Caco-2 (cell line): ENCODE data around the gene TSPAN15. TPM values are rescaled to one million over a fixed set of nuclear protein-coding genes. Genes with fewer than 3 reads are reported as not detected.

Source experiments
- BruUV-seq: library from RNA; stranded (reverse); fragments of 400-500 nt; replicated peaks from 2 replicates; lab custom pipeline; 2021; lab: Mats Ljungman, UMichigan
- CTCF ChIA-PET: fragments of 300-600 bp; sonication (Branson Sonifier 250); formaldehyde crosslinking; loops from one replicate; lab custom pipeline; 2022; ENCODE audit warnings: antibody characterized with exemption; lab: Charles Lee
- POLR2A ChIA-PET: fragments of 300-600 bp; sonication (Branson Sonifier 250); formaldehyde crosslinking; loops from one replicate; lab custom pipeline; 2022; ENCODE audit warnings: antibody characterized with exemption; lab: Charles Lee
- DNase-seq, 2 experiments: peaks; one replicate each; pipeline versions ENCODE4 v3.0.0 to v3.0.0-alpha.2; 2020 to 2022
- H3K27me3 ChIP-seq: replicated peaks from 2 replicates; pipeline ENCODE4 v1.6.0; 2011; ENCODE audit warnings: low read length; ENCODE audit not compliant: control insufficient read depth, insufficient read depth
- H3K36me3 ChIP-seq: 2 replicates; pipeline ENCODE4 v1.5.1; 2011; ENCODE audit warnings: low read length; ENCODE audit not compliant: control insufficient read depth, insufficient read depth
- H3K4me1 ChIP-seq: fragments of 250-450 bp; sonication (Bioruptor Pico); 2 replicates; pipeline ENCODE4 v1.5.1; 2020; ENCODE audit warnings: mild to moderate bottlenecking
- H3K4me3 ChIP-seq: 2 replicates; pipeline ENCODE4 v1.5.1; 2011; ENCODE audit warnings: low read depth, mild to moderate bottlenecking, control low read depth, low read length
- H3K9me3 ChIP-seq: fragments of 250-450 bp; sonication (Bioruptor Pico); 2 replicates; pipeline ENCODE4 v1.5.1; 2020; ENCODE audit warnings: mild to moderate bottlenecking, moderate library complexity
- H3K27ac Mint-ChIP-seq: one replicate; pipeline ENCODE4 v1.8.0; 2022; ENCODE audit warnings: mixed read lengths; ENCODE audit not compliant: unreplicated experiment
- H3K27me3 Mint-ChIP-seq: one replicate; pipeline ENCODE4 v1.8.0; 2022; ENCODE audit warnings: mixed read lengths; ENCODE audit not compliant: insufficient read depth, unreplicated experiment
- H3K36me3 Mint-ChIP-seq: one replicate; pipeline ENCODE4 v1.8.0; 2022; ENCODE audit warnings: mild to moderate bottlenecking, mixed read lengths; ENCODE audit not compliant: insufficient read depth, unreplicated experiment
- H3K4me1 Mint-ChIP-seq: one replicate; pipeline ENCODE4 v1.8.0; 2022; ENCODE audit warnings: low read depth, mixed read lengths; ENCODE audit not compliant: unreplicated experiment
- H3K4me3 Mint-ChIP-seq: one replicate; pipeline ENCODE4 v1.8.0; 2022; ENCODE audit warnings: mild to moderate bottlenecking, moderate library complexity, mixed read lengths; ENCODE audit not compliant: unreplicated experiment
- H3K9me3 Mint-ChIP-seq: one replicate; pipeline ENCODE4 v1.8.0; 2022; ENCODE audit warnings: mixed read lengths; ENCODE audit not compliant: unreplicated experiment
- CTCF ChIP-seq, 2 experiments: fragments of 200-600 bp in 1 of 2; IDR thresholded peaks; 1 replicate in 1 of 2; 2 replicates in 1 of 2; pipeline versions ENCODE4 v1.5.1 to v1.8.0; 2011 to 2022; ENCODE audit warnings: antibody characterized with exemption in 1 of 2, control low read depth in 1 of 2, inconsistent platforms in 1 of 2, low read depth in 1 of 2, low read length in 1 of 2, mild to moderate bottlenecking in 1 of 2, moderate library complexity in 1 of 2; ENCODE audit not compliant: insufficient read depth in 1 of 2, severe bottlenecking in 1 of 2, unreplicated experiment in 1 of 2
- intact Hi-C: fragments of 100-400 bp; cut with micrococcal nuclease; formaldehyde crosslinking; loops from one replicate; pipeline ENCODE4 v1.10.0; 2022; ENCODE audit not compliant: unreplicated experiment
- total RNA-seq: library from RNA; stranded (reverse); gene quantifications from 2 replicates; pipeline ENCODE4 v1.2.3, GENCODE V29; 2022

The TSPAN15 gene
- total RNA-seq, 1 experiment from 2014 or later, result 86.5 TPM

- ChIA-PET CTCF (interaction anchor here (0.8 to 1.0 kb wide), 2 partner anchors 26 to 142 kb away, joined by 3 read pairs; no protein-coding TSS in a partner anchor), POLR2A (no interaction called here)
- no peak overlapping the region for H3K4me3 Mint-ChIP-seq
- peaks cover 8% of the 10 kb centered on the region for H3K4me1 Mint-ChIP-seq
- H3K27me3 Mint-ChIP-seq, result no peaks in the 10 kb centered on the region
- Histone ChIP-seq H3K9me3 (no peaks in the 10 kb centered on the region), H3K36me3 (no peaks in the 10 kb centered on the region), H3K27me3 (no peaks in the 10 kb centered on the region), H3K4me1 (no peaks in the 10 kb centered on the region), H3K4me3 (no peak overlapping the region)
- BruUV-seq, result no TSS peak
- TF ChIP-seq CTCF (IDR thresholded peaks at IDR 0.05; ENCODE audit: insufficient read depth in 1 of 2, low read depth in 1 of 2, low read length in 1 of 2, severe bottlenecking in 1 of 2, unreplicated experiment in 1 of 2), result no peak
- H3K9me3 Mint-ChIP-seq, result no peaks in the 10 kb centered on the region
- intact Hi-C loops, result no loop called here
- peak in 1 of 2 experiments; percentile 38 for DNase-seq
- H3K36me3 Mint-ChIP-seq, result no peaks in the 10 kb centered on the region
- peak overlapping the region; percentile 33 for H3K27ac Mint-ChIP-seq
Measured at GRCh38 chr10:69494626-69495558, 43.6 kb downstream of the TSPAN15 start.

- Mint-ChIP-seq H3K27me3 (no peaks in the 10 kb centered on the region), H3K4me3 (no peak overlapping the region), H3K4me1 (peaks cover 12% of the 10 kb centered on the region), H3K27ac (no peak overlapping the region), H3K9me3 (no peaks in the 10 kb centered on the region), H3K36me3 (no peaks in the 10 kb centered on the region)
- TF ChIP-seq CTCF (IDR thresholded peaks at IDR 0.05; ENCODE audit: insufficient read depth in 1 of 2, low read depth in 1 of 2, low read length in 1 of 2, severe bottlenecking in 1 of 2, unreplicated experiment in 1 of 2), result no peak
- Histone ChIP-seq H3K9me3 (no peaks in the 10 kb centered on the region), H3K4me3 (no peak overlapping the region), H3K27me3 (no peaks in the 10 kb centered on the region), H3K36me3 (no peaks in the 10 kb centered on the region), H3K4me1 (no peaks in the 10 kb centered on the region)
- peak in 1 of 2 experiments; percentile 25 for DNase-seq
- CTCF ChIA-PET, result no interaction called here
- POLR2A ChIA-PET, result no interaction called here
- BruUV-seq, result no TSS peak
- intact Hi-C loops, result no loop called here
Measured at GRCh38 chr10:69495666-69496065, 44.4 kb downstream of the TSPAN15 start.

- POLR2A ChIA-PET, result no interaction called here
- no peaks in the 10 kb centered on the region for H3K36me3 Mint-ChIP-seq
- H3K4me3 Mint-ChIP-seq, result no peak overlapping the region
- no peak for TF ChIP-seq CTCF (IDR thresholded peaks at IDR 0.05; ENCODE audit: insufficient read depth in 1 of 2, low read depth in 1 of 2, low read length in 1 of 2, severe bottlenecking in 1 of 2, unreplicated experiment in 1 of 2)
- intact Hi-C loops, result no loop called here
- peak in 1 of 2 experiments; percentile 28 for DNase-seq
- peaks cover 12% of the 10 kb centered on the region for H3K4me1 Mint-ChIP-seq
- Histone ChIP-seq H3K4me1 (no peaks in the 10 kb centered on the region), H3K9me3 (no peaks in the 10 kb centered on the region), H3K27me3 (no peaks in the 10 kb centered on the region), H3K36me3 (no peaks in the 10 kb centered on the region), H3K4me3 (no peak overlapping the region)
- H3K27me3 Mint-ChIP-seq, result no peaks in the 10 kb centered on the region
- BruUV-seq, result no TSS peak
- no peak overlapping the region for H3K27ac Mint-ChIP-seq
- no peaks in the 10 kb centered on the region for H3K9me3 Mint-ChIP-seq
- CTCF ChIA-PET, result interaction anchor here (1.5 kb wide), 1 partner anchor 88 kb away, joined by 3 read pairs; no protein-coding TSS in a partner anchor
Measured at GRCh38 chr10:69496352-69497230, 45.3 kb downstream of the TSPAN15 start.
